T-cell (primary cell): Measurements from ENCODE around the gene LARGE1. TPM values are rescaled to one million over a fixed set of nuclear protein-coding genes. Genes with fewer than 3 reads are reported as not detected.

Source experiments
- ATAC-seq, 4 experiments: fragments of 200-7000 bp in 3 of 4; fragments of 150-1000 bp in 1 of 4; cut with Tn5 transposase; replicated peaks in 1 of 4; 1 replicate in 3 of 4; 2 replicates in 1 of 4; pipeline ENCODE4 v1.10.0; 2021; ENCODE audit warnings: moderate library complexity in 3 of 4, mild to moderate bottlenecking in 2 of 4, moderate number of reproducible peaks in 1 of 4
- CTCF ChIA-PET, 2 donors: fragments of 300-600 bp; sonication (Branson Sonifier 250); formaldehyde crosslinking; loops; one replicate each; lab custom pipeline; 2022; ENCODE audit warnings: antibody characterized with exemption in 2 of 2; lab: Charles Lee
- POLR2A ChIA-PET, 2 donors: fragments of 300-600 bp; sonication (Branson Sonifier 250); formaldehyde crosslinking; loops; one replicate each; lab custom pipeline; 2022; ENCODE audit warnings: antibody characterized with exemption in 2 of 2; lab: Charles Lee
- DNase-seq, 35 experiments: peaks; one replicate each; pipeline versions ENCODE4 v3.0.0 to v3.0.0-alpha.2; 2013 to 2023
- H3K27ac ChIP-seq: one replicate; pipeline ENCODE4 v1.5.1; 2013; ENCODE audit warnings: low read length
- H3K27me3 ChIP-seq, 2 experiments: replicated peaks in 1 of 2; 1 replicate in 1 of 2; 2 replicates in 1 of 2; pipeline versions ENCODE4 v1.6.1 to v1.7.0; 2013; ENCODE audit warnings: low read length in 1 of 2, mixed read lengths in 1 of 2; ENCODE audit not compliant: control insufficient read depth in 2 of 2, insufficient read depth in 2 of 2; ENCODE audit errors: extremely low read depth in 1 of 2
- H3K36me3 ChIP-seq, 2 donors: 1 replicate in 1 of 2; 2 replicates in 1 of 2; pipeline versions ENCODE4 v1.6.1 to v1.7.0; 2013; ENCODE audit warnings: low read length in 1 of 2; ENCODE audit not compliant: control insufficient read depth in 2 of 2, insufficient read depth in 1 of 2; ENCODE audit errors: extremely low read depth in 1 of 2
- H3K4me1 ChIP-seq, 2 experiments: 1 replicate in 1 of 2; 2 replicates in 1 of 2; pipeline versions ENCODE4 v1.6.1 to v1.7.0; 2013; ENCODE audit warnings: low read length in 2 of 2, mixed read lengths in 1 of 2; ENCODE audit not compliant: insufficient read depth in 2 of 2, control insufficient read depth in 1 of 2; ENCODE audit errors: extremely low read depth in 1 of 2
- H3K4me3 ChIP-seq, 2 donors: 1 replicate in 1 of 2; 2 replicates in 1 of 2; pipeline versions ENCODE4 v1.5.1 to v1.7.0; 2013; ENCODE audit warnings: mild to moderate bottlenecking in 2 of 2, low read length in 1 of 2, moderate library complexity in 1 of 2; ENCODE audit not compliant: control insufficient read depth in 1 of 2; ENCODE audit errors: extremely low read depth in 1 of 2
- H3K9me3 ChIP-seq: 2 replicates; pipeline ENCODE4 v1.7.0; 2013
- H3K27ac Mint-ChIP-seq, 2 donors: one replicate each; pipeline ENCODE4 v1.8.0; 2020 to 2021; ENCODE audit warnings: mild to moderate bottlenecking in 2 of 2, mixed read lengths in 2 of 2
- H3K27me3 Mint-ChIP-seq, 2 donors: one replicate each; pipeline ENCODE4 v1.8.0; 2021 to 2022; ENCODE audit warnings: mixed read lengths in 2 of 2
- H3K36me3 Mint-ChIP-seq: one replicate; pipeline ENCODE4 v1.8.0; 2021; ENCODE audit warnings: mixed read lengths
- H3K4me1 Mint-ChIP-seq, 3 donors: one replicate each; pipeline ENCODE4 v1.8.0; 2020 to 2022; ENCODE audit warnings: mixed read lengths in 3 of 3, mild to moderate bottlenecking in 1 of 3
- H3K4me3 Mint-ChIP-seq, 3 donors: one replicate each; pipeline ENCODE4 v1.8.0; 2020 to 2022; ENCODE audit warnings: mild to moderate bottlenecking in 3 of 3, mixed read lengths in 3 of 3, moderate library complexity in 3 of 3
- H3K9me3 Mint-ChIP-seq, 3 donors: one replicate each; pipeline ENCODE4 v1.8.0; 2020 to 2022; ENCODE audit warnings: mixed read lengths in 3 of 3
- WGBS: methylation state at CpG from one replicate; pipeline ENCODE4 v1.1.5; 2013; ENCODE audit warnings: missing lambda C conversion rate; ENCODE audit not compliant: insufficient coverage; 5-methylcytosine and 5-hydroxymethylcytosine counted together
- total RNA-seq, 35 experiments: library from RNA in 6 of 35; stranded (reverse) in 6 of 35; fragments of 120-200 nt in 1 of 35; gene quantifications; one replicate each; pipeline versions ENCODE4 v1.2.1 to v1.2.4 and lab custom pipeline; 2013 to 2026

The LARGE1 gene
- total RNA-seq, 5 donors from 2014 or later (not counting 1 experiment from before 2014, with no cell fraction given), result 0.53 to 6.1 (median 3.0) TPM

DNA sequence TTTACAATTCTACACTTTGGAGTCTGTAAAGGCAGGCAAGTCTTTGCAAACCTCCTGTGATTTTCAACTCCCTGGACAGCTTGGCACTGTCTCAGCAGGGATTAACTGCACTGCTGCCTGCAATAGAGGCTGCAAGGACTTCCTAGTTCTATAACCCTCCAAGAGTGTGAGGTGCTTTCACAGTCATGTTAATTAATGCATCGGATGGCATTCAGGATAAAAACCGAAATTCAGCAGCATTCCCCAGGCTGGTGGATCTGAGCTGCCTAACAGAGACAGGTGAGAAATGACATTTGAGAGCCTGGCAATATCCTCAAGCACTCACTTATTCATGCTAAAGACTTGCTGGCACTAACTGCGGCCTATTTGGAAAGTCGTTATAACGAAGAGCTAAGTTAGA lies 85.0 kb downstream of the LARGE1 start:
- no peak overlapping the region for H3K27ac ChIP-seq
- ATAC-seq, result no peak
- Mint-ChIP-seq H3K27me3 (no peaks in the 10 kb centered on the region), H3K4me3 (no peak overlapping the region), H3K27ac (no peak overlapping the region), H3K36me3 (no peaks in the 10 kb centered on the region), H3K4me1 (no peaks in the 10 kb centered on the region), H3K9me3 (no peaks in the 10 kb centered on the region)
- no peak overlapping the region for H3K4me3 ChIP-seq
- 70% methylated on average over 2 of the region's 5 CpGs for WGBS
- H3K36me3 ChIP-seq, result no peaks in the 10 kb centered on the region
- H3K27me3 ChIP-seq, result peaks cover 0 to 6% of the 10 kb centered on the region in 2 experiments
- no peak for DNase-seq
- POLR2A ChIA-PET, result no interaction called here
- no peaks in the 10 kb centered on the region for H3K4me1 ChIP-seq
- CTCF ChIA-PET, result no interaction called here
- H3K9me3 ChIP-seq, result no peaks in the 10 kb centered on the region

DNA sequence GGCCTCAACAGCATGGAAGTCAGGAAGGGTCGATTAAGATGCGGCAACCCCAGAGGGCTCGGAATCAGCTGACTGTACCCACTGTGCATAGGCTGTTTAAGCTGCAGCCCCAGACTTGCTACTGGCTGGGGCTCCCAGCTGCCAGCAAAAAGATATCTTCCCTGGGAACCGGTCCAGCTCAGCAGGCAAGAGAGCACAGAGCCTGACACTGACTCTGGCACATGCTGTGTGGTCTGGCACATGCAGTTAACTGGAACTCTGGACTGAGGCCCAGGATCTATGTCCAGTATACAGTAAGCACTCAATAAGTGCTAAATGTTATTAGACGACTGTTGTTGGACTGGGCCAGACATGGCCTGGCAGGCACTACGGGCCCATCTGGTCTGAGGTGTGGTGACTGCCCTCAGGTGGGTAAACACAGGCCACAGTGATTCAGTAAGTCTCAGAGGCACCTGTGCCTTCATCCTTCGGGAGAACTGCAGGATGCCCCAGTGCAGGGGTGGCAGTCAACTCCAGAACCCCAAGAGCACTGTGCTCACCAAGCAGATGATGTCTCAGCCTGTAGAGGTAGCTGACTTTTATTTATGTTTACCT lies 87.6 kb downstream of the LARGE1 start:
- ChIA-PET POLR2A (no interaction called here), CTCF (no interaction called here)
- no peak overlapping the region for H3K4me3 ChIP-seq
- no peaks in the 10 kb centered on the region for H3K4me1 ChIP-seq
- H3K27me3 Mint-ChIP-seq, result no peaks in the 10 kb centered on the region
- no peak overlapping the region for H3K27ac Mint-ChIP-seq
- H3K4me3 Mint-ChIP-seq, result no peak overlapping the region
- no peaks in the 10 kb centered on the region for H3K36me3 ChIP-seq
- H3K27ac ChIP-seq, result no peak overlapping the region
- H3K4me1 Mint-ChIP-seq, result no peaks in the 10 kb centered on the region
- no peaks in the 10 kb centered on the region for H3K9me3 ChIP-seq
- 64% methylated on average over 7 of the region's 7 CpGs for WGBS
- ATAC-seq (no peak), DNase-seq (no peak)
- peaks cover 0 to 3% (median 0%) of the 10 kb centered on the region in 3 donors for H3K9me3 Mint-ChIP-seq
- H3K27me3 ChIP-seq, result peaks cover 0 to 6% of the 10 kb centered on the region in 2 experiments
- no peaks in the 10 kb centered on the region for H3K36me3 Mint-ChIP-seq

DNA sequence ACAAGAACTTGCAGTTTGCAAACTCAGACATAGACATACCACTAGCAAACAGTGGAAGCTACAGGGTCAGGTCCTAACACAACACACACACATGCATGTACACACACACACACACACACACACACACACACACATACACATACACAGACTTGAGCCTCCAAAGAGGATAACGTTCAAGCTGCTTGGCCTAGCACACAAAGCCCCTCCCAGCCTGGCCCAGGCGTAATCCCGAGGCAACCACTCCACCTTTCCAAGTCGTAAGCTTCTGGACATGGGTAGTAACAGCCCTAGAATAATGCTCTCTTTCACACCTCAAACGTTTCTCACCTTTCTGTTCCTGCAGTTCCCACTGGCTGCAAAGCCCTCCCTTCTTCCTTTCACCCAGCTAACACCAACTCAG lies 88.6 kb downstream of the LARGE1 start:
- no peak overlapping the region for H3K27ac ChIP-seq
- no peaks in the 10 kb centered on the region for H3K27me3 Mint-ChIP-seq
- ChIA-PET POLR2A (no interaction called here), CTCF (no interaction called here)
- 57% methylated on average over 5 of the region's 5 CpGs for WGBS
- no peaks in the 10 kb centered on the region for H3K36me3 ChIP-seq
- DNase-seq, result no peak
- H3K27me3 ChIP-seq, result peaks cover 0 to 6% of the 10 kb centered on the region in 2 experiments
- H3K36me3 Mint-ChIP-seq, result no peaks in the 10 kb centered on the region
- no peak overlapping the region for H3K4me3 ChIP-seq
- no peaks in the 10 kb centered on the region for H3K4me1 Mint-ChIP-seq
- no peak for ATAC-seq
- no peaks in the 10 kb centered on the region for H3K9me3 ChIP-seq
- H3K27ac Mint-ChIP-seq, result no peak overlapping the region
- H3K4me3 Mint-ChIP-seq, result no peak overlapping the region
- H3K4me1 ChIP-seq, result no peaks in the 10 kb centered on the region
- peaks cover 0 to 3% (median 0%) of the 10 kb centered on the region in 3 donors for H3K9me3 Mint-ChIP-seq

DNA sequence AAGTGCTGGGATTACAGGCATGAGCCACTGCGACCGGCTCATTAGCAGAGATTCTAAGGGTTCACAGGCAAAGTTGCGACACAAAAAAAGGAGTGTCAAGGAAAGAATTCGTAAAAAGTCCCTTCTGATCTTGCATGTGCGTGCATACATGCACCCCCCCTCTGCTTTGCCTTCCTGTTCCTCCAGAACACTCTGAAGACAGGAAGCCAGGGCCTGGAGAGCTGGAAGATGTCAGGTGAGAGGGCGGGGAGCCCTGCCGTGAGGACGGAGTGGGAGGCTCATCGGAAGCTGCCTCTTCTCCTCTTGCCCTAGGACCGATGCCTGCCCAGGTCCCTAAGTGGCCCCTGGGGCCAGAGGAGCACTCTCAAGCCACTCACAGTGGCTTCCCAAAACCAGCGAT lies 89.1 kb downstream of the LARGE1 start:
- H3K36me3 ChIP-seq, result no peaks in the 10 kb centered on the region
- Mint-ChIP-seq H3K27ac (no peak overlapping the region), H3K9me3 (peaks cover 0 to 3% (median 0%) of the 10 kb centered on the region in 3 donors), H3K36me3 (no peaks in the 10 kb centered on the region), H3K27me3 (no peaks in the 10 kb centered on the region), H3K4me1 (no peaks in the 10 kb centered on the region), H3K4me3 (no peak overlapping the region)
- whole genome bisulfite sequencing, result 72% methylated on average over 8 of the region's 11 CpGs
- H3K9me3 ChIP-seq, result no peaks in the 10 kb centered on the region
- no peak overlapping the region for H3K4me3 ChIP-seq
- ChIA-PET POLR2A (no interaction called here), CTCF (no interaction called here)
- peaks cover 0 to 6% of the 10 kb centered on the region in 2 experiments for H3K27me3 ChIP-seq
- no peak for DNase-seq
- no peaks in the 10 kb centered on the region for H3K4me1 ChIP-seq
- no peak overlapping the region for H3K27ac ChIP-seq
- no peak for ATAC-seq

DNA sequence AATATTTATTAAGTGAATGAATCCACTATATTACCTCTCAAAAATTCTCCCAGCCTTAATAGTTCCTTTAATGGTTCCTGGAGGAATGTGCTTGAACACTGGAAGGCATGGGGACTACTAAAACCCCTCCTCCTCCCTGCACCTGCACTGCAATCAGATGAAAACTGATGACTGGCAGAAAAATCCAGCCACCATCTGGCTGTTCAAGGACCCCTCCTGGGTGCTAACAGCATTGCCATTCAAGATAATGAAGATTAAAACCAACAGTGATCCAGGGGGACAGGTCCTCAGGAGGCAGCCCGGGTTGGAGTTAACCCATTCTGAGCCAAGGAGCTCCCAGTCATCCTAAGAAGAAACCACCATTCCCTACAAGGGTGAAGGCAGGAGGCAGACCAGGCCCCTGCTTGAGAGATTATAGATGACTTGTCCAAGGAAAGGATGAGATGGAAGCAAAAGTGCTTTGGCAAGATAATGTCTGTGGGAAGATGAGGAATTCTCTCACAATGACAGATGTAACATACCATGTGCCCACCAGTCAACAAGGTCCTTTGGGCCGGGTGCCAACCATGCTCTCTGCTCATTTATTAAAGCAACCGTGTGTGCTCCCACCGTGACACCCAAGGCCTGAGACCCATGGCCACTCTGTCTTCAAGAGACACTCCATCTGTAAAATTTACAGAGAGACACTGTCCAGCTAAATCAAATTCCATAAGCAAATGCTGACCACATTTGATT lies 90.6 kb downstream of the LARGE1 start:
- POLR2A ChIA-PET, result no interaction called here
- CTCF ChIA-PET, result no interaction called here

DNA sequence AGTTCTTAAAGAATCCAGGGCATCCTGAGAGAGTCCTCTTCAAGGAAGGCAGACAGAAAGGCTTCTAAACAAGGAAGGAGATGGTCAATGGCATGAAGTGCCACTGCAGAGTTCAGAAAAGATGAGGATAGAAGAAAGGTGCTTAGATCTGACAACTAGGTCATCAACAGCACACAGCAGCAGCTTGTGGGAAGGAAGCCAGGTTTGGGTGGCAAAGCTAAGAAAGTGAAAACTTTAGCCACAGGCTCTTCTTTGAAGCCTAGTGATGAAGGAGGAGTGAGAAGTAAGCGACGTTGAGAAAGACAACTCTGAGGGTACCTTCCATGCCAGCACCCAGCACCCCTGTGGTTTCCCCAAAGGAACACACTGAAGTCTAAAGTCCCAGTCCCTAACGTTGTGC lies 92.0 kb downstream of the LARGE1 start:
- Histone ChIP-seq H3K9me3 (no peaks in the 10 kb centered on the region), H3K27me3 (peaks cover 0 to 6% of the 10 kb centered on the region in 2 experiments), H3K4me1 (no peaks in the 10 kb centered on the region), H3K4me3 (no peak overlapping the region), H3K36me3 (no peaks in the 10 kb centered on the region), H3K27ac (no peak overlapping the region)
- H3K9me3 Mint-ChIP-seq, result peaks cover 0 to 3% (median 0%) of the 10 kb centered on the region in 3 donors
- H3K27ac Mint-ChIP-seq, result no peak overlapping the region
- no peak overlapping the region for H3K4me3 Mint-ChIP-seq
- ChIA-PET CTCF (no interaction called here), POLR2A (no interaction called here)
- ATAC-seq (no peak), DNase-seq (no peak)
- WGBS, result no CpG with 5 or more reads among the region's 3 CpGs
- H3K4me1 Mint-ChIP-seq, result no peaks in the 10 kb centered on the region
- no peaks in the 10 kb centered on the region for H3K36me3 Mint-ChIP-seq
- no peaks in the 10 kb centered on the region for H3K27me3 Mint-ChIP-seq

More for the DNA sequence above, 90.6 kb downstream of the LARGE1 start:
- Histone ChIP-seq H3K27me3 (peaks cover 0 to 6% of the 10 kb centered on the region in 2 experiments), H3K36me3 (no peaks in the 10 kb centered on the region), H3K9me3 (no peaks in the 10 kb centered on the region), H3K27ac (no peak overlapping the region), H3K4me3 (no peak overlapping the region), H3K4me1 (no peaks in the 10 kb centered on the region)
- DNase-seq (no peak), ATAC-seq (no peak)
- Mint-ChIP-seq H3K4me1 (no peaks in the 10 kb centered on the region), H3K4me3 (no peak overlapping the region), H3K27me3 (no peaks in the 10 kb centered on the region), H3K36me3 (no peaks in the 10 kb centered on the region), H3K9me3 (peaks cover 0 to 3% (median 0%) of the 10 kb centered on the region in 3 donors), H3K27ac (no peak overlapping the region)
- WGBS, result 90% methylated on average over 2 of the region's 4 CpGs
